Stimulated activated CD8-positive, alpha-beta memory T cell treated with anti-CD3 and anti-CD28 coated beads, Interleukin-15, amount 100 ng/mL, for 48 hours (primary cell): ENCODE data around the gene PTPN4.
"Not testable (repeated sequence)": the region's sequence is repeated elsewhere in the genome, so short reads cannot be mapped to it uniquely, and the experiment has no call there.

Source experiments
- DNase-seq, 2 donors: peaks; one replicate each; pipeline ENCODE4 v3.0.0-alpha.2; 2020; ENCODE audit warnings: low read depth in 2 of 2

The PTPN4 gene

DNA sequence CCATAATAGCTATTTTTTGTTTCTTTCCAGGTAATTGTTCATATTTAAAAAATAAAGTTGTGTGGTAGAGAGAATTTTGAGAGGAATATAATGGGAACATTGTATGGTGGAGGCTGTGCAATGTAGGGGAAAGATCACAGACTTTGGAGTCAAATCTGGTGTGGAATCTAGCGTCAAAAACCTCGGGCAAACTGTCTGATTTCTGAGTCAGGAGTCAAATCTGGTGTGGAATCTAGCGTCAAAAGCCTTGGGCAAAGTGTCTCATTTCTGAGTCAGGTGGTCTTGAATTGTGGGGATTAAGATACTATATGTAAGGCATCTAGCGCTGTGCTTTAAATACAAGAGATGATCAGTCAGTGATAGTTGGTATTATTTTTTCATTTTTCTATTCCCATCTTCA, 5.1 kb downstream of the PTPN4 start:
- no peak for DNase-seq

DNA sequence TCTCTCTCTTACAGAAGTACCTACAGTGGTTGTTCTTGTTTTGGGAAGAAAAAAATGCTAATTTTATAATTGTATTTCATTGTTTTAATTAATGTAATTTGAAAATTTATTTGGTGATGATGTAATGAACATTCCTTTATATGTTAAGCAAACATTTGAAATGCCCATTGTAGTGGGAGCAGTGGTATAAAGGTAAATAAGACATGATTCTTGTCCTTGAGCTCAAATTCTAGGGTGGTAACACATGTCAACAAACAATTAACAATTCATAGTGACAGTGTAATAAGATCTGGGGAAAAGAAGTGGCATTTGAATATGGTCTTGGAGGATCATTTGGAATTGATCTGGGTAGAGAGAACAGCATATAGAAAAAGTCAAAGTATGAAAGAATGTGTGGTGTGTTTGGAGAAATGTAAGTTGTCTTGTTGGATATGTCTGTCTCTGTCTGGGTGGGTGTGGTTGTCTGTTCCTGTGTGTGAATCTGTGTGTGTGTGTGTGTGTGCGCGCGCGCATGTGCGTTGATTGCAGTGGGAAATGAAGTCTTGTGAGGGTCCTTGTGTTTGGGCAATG, 5.8 kb downstream of the PTPN4 start:
- DNase-seq, result no peak

DNA sequence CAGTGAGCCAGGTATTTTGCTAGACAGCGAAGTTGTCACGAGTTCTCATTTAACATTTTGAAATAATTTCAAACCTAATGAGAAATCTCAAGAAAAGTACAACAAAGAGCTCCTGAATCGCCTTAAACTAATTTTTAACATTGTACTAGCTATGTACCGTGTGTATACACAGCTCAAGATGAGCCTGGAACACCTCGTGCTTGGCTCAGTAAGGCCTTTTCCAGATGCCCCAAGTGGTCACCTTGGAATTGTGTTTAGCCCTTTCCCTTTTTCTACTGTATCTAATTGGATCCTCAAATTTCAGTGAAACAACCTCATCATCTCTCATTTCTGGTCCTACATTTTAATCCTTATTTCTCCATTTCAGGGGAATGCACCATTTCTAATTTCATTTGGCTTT, 7.2 kb downstream of the PTPN4 start:
- no peak for DNase-seq

DNA sequence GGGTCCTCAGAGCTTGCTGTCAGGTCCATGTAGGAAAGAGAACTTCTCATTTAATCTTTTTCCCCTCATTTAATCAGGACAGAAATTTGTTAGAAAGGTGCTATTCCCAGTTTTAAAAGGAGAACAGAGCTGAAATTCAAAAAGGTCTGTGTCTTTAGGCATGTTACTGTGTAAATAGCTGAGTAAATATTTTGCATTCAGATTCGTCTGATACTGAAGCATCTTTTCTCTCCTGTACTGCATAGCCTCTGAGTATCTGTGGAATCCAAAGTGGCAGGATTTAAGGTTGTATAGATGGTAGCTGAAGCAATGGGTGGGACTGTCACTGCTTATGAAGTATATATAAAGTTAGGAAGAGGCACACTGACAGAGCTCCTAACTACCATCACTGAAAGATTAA, 9.0 kb downstream of the PTPN4 start:
- DNase-seq, result no peak

DNA sequence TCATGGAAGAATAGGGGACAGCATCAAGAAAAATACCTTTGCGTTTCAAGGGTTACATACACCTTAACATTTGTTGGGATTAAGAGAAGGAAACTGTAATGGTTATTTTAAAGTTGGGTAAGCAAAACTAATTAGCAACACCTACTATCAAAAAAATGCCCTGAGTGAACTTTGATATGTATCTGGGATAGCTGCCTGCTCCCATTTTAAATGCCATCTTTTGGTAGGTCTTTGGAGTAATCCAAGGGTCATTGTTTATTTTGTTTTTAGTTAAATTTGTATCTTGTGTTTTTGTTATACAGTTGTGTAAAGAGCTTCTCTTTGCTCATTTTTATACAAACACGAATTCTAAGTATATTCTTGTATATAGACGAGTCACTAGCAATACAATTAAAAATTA, 9.9 kb downstream of the PTPN4 start:
- no peak for DNase-seq

DNA sequence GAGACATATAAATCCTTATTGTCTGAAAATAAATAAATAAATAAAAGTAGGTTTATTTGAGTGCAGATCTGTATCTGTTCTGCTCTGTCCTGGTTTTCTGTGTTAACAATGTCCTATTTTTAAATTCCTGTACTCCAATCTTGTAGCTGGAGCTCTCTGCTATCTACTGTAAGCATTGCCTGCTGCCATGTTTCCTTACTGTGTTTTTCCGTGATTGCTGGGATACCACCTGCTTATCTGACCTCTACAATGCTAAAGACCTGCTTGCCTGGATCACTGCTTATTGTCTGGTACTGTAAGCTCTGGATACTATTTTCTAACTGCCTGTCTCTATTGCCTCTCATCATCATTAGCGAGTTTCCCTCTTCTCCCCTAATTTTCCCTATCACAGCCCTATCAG, 11.6 kb downstream of the PTPN4 start:
- no peak for DNase-seq

DNA sequence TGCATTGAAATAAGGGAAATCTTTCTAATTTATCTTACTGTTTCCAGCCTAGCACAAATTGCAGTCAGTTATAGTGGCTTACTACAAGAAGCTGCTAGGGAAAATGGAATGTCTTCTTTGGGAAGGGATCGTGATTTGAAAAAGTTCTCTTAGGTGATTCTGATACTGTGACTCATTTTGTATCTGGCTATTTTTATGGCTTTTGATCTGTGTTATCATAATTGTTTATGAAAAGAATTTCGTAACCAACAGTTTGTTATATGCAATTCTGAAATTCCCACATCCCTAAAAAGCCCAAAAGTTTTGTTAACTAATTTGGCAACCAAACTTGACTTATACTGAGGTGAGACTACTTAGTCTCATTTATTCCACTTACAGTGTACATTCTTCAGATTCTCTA, 12.4 kb downstream of the PTPN4 start:
- no peak for DNase-seq

DNA sequence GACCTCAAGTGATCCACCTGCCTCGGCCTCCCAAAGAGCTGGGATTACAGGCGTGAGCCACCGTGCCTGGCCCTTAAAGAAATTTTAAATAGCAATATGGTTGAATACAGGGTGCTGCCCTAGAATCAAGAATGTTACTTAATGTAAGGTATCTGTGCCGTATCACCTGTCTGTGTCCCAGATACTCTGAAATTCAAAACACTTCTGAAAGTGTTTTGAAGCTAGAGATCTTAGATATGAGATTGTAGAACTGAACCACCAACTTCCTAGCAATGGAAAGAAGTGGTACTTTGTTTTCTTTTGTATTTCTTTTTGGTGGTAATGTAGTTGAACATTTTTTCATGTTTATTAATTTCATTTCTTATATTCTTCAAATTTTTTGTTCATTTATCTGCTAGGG, 13.0 kb downstream of the PTPN4 start:
- no peak for DNase-seq

DNA sequence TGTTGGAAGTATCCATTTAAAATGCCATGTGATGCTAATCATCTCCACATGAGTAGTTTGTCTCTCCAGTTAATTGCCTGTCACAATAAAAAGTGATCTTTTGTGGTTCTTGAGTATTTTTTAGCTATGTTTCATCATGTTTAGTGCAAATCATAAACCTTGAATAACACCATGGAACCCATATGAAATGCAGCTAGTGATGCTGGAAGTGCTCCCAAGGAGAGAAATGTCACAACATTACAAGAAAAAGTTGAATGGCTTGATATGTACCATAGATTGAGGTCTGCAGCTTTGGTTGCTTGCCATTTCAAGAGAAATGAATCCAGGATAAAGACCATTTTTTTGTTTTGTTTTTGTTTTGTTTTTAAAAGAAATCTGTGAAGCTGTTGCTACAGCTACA, 14.3 kb downstream of the PTPN4 start:
- no peak for DNase-seq

DNA sequence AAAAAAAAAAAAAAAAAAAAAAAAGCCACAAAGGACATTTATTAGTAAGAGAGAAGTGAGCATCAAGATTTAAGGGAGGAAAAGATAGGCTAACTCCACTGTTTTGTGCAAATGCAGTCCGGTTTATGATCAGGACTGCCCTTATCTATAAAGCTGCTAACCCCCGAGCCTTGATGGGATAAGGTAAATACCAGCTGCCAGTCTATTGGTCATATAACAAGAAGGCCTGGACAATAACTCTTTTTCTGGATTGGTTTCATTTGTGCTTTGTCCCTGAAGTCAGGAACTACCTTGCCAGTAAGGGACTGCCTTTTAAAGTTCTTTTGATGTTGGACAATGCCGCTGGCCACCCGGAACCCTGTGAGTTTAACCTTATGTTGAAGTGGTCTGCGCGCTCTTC, 15.4 kb downstream of the PTPN4 start:
- DNase-seq, result no peak

DNA sequence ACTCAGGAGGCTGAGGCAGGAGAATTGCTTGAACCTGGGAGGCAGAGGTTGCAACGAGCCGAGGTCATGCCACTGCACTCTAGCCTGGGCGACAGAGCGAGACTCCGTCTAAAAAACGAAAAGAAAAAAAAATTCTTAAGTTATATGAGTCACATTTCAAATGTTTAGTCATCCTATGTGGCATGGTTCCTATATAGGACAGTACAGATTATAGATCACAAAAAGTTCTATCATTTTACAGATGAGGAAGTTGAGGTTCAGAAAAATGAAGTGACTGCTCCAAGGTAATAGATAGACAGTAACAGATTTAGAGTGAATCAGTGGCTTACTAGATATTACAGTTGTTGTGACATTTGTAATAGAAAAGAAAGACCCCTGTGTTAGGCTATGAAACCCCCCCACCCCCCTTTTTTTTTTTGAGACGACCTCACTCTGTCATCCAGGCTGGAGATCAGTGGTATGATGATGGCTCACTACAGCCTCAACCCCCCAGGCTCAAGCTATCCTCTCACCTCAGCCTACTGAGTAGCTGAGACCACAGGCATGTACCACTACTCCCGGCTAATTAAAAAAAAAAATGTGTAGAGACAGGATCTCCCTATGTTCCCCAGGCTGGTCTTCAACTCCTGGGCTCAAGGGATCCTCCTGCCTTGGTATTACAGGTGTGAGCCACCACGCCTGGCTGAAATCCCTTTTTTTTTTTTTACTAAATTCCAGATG, 22.7 kb downstream of the PTPN4 start:
- no peak for DNase-seq

DNA sequence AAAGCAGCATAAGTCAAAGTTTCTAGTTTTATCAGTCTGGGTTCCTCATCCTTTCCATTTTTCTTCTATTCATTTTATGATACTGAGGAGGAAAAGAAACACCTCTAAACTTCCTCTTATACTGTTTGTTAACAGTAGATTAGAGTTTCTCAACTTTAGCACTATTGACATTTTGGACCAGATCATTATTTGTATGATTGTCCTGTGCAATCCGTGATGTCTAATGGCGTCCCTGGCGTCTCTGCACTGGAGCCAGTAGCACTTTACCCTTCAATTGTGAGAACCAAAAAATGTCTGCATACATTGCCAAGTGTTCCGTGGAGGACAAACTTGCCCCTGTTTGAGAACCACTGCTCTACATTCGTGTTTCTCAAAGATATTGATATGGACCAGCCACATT, 25.2 kb downstream of the PTPN4 start:
- DNase-seq, result no peak

DNA sequence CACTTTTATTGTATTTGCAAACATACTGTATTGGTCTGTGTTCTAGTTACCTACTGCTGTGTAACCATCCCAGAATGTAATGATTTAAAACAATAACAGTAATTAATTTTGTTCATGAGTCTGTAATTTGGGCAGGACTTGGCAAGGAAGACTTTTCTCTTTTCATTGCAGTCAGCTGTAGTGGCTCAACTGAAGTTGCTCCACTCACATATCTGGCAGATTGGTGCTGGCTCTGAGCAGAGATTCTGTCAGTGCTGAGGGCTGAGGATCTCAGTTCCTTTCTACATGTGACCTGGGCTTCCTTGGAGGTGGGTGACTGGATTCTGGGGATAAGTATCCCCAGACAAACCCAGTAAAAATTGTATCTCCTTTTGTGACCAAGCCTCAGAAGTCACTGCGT, 26.6 kb downstream of the PTPN4 start:
- no peak for DNase-seq

DNA sequence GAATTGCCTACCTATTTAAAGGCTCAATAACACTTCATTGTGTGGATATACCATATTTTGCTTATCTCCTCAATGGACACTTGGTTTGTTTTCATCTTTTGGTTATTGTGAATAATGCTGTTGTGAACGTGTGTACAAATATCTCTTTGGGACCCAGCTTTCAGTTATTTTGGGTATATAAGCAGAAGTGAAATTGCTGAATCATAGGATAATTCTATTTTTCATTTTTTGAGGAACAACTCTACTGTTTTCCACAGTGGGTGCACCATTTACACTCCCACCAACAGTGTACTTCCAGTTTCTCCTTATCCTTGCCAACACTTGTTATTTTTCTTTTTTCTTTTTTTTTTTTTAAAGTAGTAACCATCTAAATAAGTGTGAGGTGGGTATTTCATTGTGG, 29.0 kb downstream of the PTPN4 start:
- DNase-seq, result no peak

DNA sequence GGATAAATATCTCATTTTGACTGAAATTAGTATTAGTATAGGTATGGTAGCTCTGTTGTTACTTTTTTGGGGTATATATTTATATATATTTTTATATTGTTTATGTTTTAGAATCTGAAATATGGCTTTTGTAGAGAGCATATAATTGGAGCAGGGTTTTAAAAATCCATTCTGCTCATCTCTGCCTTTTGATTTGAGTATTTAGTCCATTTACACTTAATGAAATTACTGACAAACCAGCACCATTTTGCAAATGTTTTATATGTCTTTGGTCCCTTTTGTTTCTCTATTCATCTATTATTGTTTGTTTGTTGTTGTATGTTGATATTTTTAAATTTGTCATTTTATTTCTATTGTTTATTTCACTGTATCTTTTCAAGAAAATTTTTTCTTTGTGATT, 30.7 kb downstream of the PTPN4 start:
- no peak for DNase-seq

DNA sequence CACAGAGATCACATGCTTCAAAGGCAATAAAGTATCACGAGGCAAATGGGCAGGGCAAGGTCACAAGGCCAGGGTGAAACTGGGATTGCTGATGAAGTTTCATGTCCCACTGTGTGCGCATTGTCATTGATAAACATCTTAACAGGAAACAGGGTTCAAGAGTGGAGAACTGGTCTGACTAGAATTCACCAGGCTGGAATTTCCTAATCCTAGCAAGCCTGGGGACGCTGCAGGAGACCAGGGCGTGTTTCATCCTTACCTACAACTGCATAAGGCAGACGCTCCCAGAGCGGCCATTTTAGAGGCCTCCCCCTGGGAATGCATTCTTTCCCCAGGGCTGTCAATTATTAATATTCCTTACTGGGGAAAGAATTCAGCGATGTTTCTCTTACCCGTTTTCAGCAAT, 33.2 kb downstream of the PTPN4 start:
- no peak for DNase-seq

DNA sequence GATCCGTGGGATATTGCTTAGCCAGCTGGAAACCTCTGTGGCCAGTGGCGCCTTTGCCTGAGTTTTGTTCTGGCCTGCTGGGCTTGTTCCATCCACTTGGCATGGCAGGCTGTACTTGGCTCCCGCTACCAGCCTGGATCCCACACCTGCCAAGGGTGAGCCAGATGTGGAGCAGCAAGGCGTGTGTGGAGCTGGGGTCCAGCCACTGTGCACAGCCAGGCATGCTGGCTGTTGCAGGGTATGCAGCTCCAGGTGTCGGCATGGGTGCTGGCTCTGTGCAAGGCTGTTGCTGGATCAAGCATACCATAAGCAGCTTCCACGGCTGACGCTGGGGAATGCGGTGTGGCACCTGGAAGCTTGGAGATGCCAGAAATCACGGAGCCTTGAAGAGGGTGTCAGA, 34.5 kb downstream of the PTPN4 start:
- no peak for DNase-seq

DNA sequence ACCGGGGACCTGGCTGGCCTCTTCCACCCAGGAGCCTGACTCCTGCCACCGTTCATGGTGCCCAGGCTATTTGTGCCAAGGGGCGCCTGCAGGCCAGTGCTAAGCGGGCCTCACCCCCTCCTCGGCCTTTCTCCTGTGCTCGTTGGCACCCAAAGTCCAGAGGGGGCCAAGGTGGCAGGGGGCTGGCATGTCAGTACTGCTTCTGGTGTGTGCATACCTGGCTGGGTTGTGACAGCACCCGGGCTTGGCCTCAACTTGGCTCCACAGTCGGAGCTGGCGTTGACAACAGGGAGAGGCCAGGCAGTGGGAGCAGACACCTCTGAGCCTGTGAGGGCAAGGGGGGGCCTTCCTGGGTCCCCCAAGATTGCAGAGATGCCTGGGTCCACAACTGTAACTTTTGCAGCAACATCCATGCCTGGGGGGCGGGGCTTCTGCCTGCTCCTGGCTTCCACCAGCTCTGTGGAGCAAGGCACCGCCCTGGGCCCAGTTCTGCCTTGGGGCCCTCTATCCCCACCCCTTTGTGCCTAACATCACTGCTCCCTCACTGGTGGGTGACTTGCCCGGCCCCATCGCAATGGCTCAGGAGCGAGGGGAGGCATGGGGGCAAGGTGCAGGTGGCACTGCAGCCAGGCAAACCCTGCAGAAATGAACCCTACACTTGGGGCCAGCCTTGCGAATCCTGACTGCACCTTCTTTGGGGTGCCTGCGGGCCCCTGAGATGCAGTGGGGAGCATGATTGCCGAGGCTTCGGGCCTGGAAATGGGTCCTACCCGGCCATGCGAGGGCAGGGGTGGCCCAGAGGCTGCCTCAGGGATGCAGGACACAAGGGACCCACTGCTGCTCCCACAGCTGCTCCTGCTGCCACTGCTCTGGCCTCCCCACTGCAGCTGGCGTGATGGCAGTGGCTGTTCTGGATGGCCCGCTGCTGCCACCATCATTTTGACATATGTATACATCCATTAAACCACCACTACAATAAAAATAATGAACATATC, 35.9 kb downstream of the PTPN4 start:
- no peak for DNase-seq

DNA sequence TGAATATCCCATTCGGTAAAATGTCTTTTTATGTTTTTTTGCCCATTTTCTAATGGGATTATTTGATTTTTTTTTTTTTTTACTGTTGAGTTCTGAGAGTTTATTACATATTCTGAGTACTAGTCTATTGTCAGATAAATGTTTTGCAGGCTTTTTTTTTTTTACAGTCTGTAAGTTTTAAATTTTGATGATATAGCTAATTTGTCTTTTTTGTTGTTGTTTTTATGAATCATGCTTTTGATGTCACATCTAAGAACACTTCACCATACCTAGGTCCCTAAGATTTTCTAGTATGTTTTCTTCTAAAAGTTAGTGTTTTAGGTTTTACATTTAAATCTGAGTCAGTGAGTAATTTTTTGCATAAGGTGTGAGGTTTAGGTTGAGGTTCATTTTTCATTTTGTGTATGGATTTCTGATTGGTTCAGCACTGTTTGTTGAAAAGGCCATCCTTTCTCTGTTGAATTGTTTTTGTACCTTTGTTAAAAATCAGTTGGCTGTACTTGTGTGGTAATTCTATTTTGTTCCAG, 40.7 kb downstream of the PTPN4 start:
- DNase-seq, result no peak

DNA sequence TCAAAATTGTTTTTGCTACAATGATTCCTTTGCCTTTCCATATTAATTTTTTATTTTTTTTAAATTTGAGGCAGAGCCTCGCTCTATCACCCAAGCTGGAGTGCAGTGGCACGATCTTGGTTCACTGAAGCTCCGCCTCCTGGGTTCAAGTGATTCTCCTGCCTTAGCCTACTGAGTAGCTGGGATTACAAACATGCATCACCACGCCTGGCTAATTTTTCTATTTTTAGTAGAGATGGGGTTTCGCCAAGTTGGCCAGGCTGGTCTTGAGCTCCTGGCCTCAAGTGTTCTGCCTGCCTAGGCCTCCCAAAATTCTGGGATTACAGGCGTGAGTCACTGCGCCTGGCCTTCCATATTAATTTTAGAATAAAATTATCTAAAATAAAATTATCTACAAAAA, 41.3 kb downstream of the PTPN4 start:
- no peak for DNase-seq

DNA sequence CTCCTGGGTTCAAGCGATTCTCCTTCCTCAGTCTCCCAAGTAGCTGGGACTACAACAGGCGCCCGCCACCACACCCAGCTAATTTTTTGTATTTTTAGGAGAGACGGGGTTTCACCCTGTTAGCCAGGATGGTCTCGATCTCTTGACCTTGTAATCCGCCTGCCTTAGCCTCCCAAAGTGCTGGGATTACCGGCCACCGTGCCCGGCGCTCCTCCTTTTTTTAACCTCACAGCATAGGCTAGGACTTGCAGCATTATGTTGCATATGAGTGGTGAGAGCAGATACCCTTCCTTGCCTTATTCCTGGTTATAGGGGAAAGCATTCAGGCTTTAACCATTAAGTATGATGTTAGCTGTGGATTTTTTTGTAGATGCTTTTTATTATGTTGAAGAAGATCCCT, 42.3 kb downstream of the PTPN4 start:
- DNase-seq, result not testable (repeated sequence)

DNA sequence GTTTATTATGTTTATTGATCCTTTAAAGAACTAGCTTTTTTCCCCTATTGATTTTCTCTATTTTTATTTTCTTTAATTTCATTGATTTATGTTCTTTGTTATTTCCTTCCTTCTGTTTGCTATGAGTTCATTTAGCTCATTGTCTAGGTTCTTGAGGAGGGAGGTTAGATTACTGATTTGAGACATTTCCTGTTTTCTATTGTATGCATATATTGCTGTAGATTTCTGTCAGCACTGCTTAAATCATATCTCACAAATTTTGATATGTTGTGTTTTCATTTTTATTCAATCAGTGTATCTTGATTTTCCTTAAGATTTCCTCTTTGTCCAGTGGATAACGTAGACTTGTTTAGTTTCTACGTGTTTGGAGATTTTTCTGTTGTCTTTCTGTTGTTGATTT, 43.4 kb downstream of the PTPN4 start:
- no peak for DNase-seq

DNA sequence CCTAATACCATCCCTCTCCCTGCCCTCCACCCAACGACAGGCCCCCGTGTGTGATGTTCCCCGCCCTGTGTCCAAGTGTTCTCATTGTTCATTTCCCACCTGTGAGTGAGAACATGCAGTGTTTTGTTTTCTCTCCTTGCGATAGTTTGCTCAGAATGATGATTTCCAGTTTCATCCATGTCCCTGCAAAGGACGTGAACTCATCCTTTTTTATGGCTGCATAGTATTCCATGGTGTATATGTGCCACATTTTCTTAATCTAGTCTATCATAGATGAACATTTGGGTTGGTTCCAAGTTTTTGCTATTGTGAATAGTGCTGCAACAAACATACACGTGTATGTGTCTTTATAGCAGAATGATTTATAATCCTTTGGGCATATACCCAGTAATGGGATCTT, 44.7 kb downstream of the PTPN4 start:
- not testable (repeated sequence) for DNase-seq
